Progenitor cell of endocrine pancreas (in vitro differentiated cells): ENCODE data around the gene RPS4Y2. TPM values are rescaled to one million over a fixed set of nuclear protein-coding genes. Genes with fewer than 3 reads are reported as not detected.

Experiments used
- DNase-seq: peaks from one replicate; pipeline ENCODE4 v3.0.0; 2021; ENCODE audit warnings: low spot score; ENCODE audit not compliant: unreplicated experiment
- H3K27ac Mint-ChIP-seq: 2 replicates; pipeline ENCODE4 v1.8.0; 2021; ENCODE audit warnings: mild to moderate bottlenecking, moderate library complexity, mixed read lengths
- H3K27me3 Mint-ChIP-seq: 2 replicates; pipeline ENCODE4 v1.8.0; 2021; ENCODE audit warnings: mixed read lengths
- H3K36me3 Mint-ChIP-seq: 2 replicates; pipeline ENCODE4 v1.8.0; 2022; ENCODE audit warnings: mixed read lengths; ENCODE audit not compliant: insufficient read depth
- H3K4me1 Mint-ChIP-seq: 2 replicates; pipeline ENCODE4 v1.8.0; 2021; ENCODE audit warnings: low read depth, mixed read lengths
- H3K4me3 Mint-ChIP-seq: 2 replicates; pipeline ENCODE4 v1.8.0; 2021; ENCODE audit warnings: low read depth, mild to moderate bottlenecking, moderate library complexity, mixed read lengths
- H3K9me3 Mint-ChIP-seq: 2 replicates; pipeline ENCODE4 v1.8.0; 2021; ENCODE audit warnings: low read depth, mixed read lengths
- total RNA-seq: library from RNA; stranded (reverse); gene quantifications from 2 replicates; pipeline ENCODE4 v1.2.1, GENCODE V29; 2021
- TF ChIP-seq, protein P1 (sequence below): fragments of 200-600 bp; sonication (generic); IDR thresholded peaks from one replicate; pipeline ENCODE4 v1.5.0; 2021; ENCODE audit warnings: antibody characterized with exemption, mild to moderate bottlenecking; ENCODE audit not compliant: unreplicated experiment

The RPS4Y2 gene
- total RNA-seq, 1 donor from 2014 or later: not detected

DNA sequence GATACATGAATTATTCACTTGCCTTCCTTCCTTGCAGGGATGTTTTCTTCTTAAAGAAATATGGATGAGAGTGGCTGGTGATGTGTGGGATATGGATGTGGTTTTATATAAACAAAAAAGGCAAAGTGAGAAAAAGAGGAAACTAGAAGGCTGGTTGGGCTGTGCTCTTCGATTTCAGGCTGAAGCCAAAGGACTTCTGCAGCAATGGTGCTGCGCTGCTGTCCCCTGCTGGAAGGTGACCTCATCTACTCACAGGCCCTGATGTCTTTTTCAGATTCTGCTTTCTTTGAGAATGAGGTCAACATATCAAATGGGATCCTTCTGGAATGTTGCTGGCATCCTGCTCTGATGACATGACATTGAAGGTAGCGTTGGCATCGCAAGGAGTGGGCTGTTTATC lies 15.3 kb upstream of the RPS4Y2 start:
- Mint-ChIP-seq H3K4me3 (no peak overlapping the region), H3K9me3 (no peaks in the 10 kb centered on the region), H3K4me1 (no peaks in the 10 kb centered on the region), H3K27me3 (no peaks in the 10 kb centered on the region), H3K36me3 (no peaks in the 10 kb centered on the region), H3K27ac (no peak overlapping the region)
- DNase-seq: no peak
- TF ChIP-seq, protein P1, sequence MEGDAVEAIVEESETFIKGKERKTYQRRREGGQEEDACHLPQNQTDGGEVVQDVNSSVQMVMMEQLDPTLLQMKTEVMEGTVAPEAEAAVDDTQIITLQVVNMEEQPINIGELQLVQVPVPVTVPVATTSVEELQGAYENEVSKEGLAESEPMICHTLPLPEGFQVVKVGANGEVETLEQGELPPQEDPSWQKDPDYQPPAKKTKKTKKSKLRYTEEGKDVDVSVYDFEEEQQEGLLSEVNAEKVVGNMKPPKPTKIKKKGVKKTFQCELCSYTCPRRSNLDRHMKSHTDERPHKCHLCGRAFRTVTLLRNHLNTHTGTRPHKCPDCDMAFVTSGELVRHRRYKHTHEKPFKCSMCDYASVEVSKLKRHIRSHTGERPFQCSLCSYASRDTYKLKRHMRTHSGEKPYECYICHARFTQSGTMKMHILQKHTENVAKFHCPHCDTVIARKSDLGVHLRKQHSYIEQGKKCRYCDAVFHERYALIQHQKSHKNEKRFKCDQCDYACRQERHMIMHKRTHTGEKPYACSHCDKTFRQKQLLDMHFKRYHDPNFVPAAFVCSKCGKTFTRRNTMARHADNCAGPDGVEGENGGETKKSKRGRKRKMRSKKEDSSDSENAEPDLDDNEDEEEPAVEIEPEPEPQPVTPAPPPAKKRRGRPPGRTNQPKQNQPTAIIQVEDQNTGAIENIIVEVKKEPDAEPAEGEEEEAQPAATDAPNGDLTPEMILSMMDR: no peak

DNA sequence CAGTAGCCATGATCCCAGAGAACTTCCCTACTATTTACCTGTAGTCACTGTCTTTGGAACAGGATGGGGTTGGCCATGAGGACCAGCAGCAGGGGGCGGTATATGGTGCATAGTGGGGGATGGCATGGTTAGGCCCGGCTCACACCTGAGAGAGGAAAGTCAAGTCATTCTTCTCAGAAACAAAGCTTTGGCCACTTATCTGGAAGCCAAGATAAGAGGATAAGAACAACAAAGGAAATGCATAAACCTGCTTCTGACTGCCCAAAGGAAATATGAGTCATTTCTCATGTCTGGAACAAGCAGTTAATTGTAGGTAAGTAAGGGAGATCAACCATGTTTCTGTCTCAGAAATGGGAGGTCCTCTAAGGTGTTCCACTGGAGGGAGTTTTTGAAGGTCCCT lies 10.8 kb upstream of the RPS4Y2 start:
- H3K36me3 Mint-ChIP-seq: no peaks in the 10 kb centered on the region
- DNase-seq: no peak
- no peak overlapping the region for H3K27ac Mint-ChIP-seq
- TF ChIP-seq, protein P1: no peak
- H3K27me3 Mint-ChIP-seq: no peaks in the 10 kb centered on the region
- no peaks in the 10 kb centered on the region for H3K4me1 Mint-ChIP-seq
- no peak overlapping the region for H3K4me3 Mint-ChIP-seq
- no peaks in the 10 kb centered on the region for H3K9me3 Mint-ChIP-seq

DNA sequence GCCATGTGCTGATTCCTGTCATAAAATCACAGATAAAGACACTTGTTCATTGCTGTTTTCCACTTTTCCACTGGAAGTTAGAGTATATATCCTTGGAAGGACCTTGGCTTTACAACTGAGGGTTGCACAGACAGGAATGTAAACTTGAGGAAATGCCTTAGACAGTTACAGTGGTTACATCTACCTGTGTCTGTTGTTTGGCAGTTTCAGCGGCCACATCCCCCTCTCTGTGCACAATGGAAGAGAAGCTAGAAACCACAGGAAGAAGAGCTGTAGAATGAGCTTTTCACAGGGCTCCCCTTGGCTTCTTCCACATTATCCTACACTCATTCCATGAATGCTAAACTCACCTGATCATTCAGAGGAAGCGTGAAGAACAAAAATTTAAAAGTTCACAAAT lies 9.0 kb upstream of the RPS4Y2 start:
- DNase-seq: no peak
- Mint-ChIP-seq H3K27ac (no peak overlapping the region), H3K4me1 (no peaks in the 10 kb centered on the region), H3K27me3 (no peaks in the 10 kb centered on the region), H3K4me3 (no peak overlapping the region), H3K36me3 (no peaks in the 10 kb centered on the region), H3K9me3 (no peaks in the 10 kb centered on the region)
- TF ChIP-seq, protein P1: no peak

DNA sequence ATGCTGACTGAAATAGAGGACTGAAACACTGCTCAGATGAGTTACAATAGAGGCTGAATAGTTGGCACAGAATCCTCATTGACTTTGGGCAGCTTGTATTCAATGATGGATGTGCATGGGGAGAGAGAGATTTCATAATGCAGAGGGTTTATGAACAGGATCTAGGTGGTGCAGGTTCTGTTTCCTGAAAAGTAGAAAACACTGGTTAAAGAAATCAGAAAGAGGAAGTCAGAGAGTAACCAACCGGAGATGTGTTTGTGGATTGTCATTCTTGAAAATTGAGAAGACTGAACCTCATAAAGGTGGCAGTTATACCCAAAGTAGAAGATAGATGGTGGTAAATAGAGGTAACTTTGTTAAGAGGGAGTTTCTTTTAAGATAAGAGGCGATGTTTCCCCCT lies 8.0 kb downstream of the RPS4Y2 start:
- no peak overlapping the region for H3K27ac Mint-ChIP-seq
- H3K4me3 Mint-ChIP-seq: no peak overlapping the region
- no peaks in the 10 kb centered on the region for H3K27me3 Mint-ChIP-seq
- TF ChIP-seq, protein P1: no peak
- H3K9me3 Mint-ChIP-seq: no peaks in the 10 kb centered on the region
- DNase-seq: no peak
- no peaks in the 10 kb centered on the region for H3K36me3 Mint-ChIP-seq
- H3K4me1 Mint-ChIP-seq: no peaks in the 10 kb centered on the region

DNA sequence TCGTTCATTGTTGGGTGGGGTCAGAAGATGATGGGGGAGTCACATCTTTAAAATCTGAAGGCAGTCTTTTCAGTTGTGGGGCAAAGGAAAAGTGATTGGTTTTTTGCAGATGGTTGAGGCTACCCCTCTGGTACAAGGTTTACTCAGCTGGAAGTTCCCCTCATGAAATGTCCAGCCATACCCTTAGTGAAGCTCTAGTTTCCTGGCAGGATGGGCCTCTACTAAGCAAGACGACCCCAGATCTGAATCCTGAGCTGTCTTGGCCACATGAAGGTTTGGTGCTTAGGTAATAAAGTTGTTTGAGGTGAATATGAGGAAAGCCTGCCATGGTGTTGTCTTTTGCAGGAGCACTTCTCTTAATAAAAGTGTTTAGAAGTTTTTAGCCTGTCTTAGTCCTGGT lies 9.2 kb downstream of the RPS4Y2 start:
- H3K4me1 Mint-ChIP-seq: no peaks in the 10 kb centered on the region
- H3K9me3 Mint-ChIP-seq: no peaks in the 10 kb centered on the region
- no peaks in the 10 kb centered on the region for H3K27me3 Mint-ChIP-seq
- no peaks in the 10 kb centered on the region for H3K36me3 Mint-ChIP-seq
- no peak for DNase-seq
- TF ChIP-seq, protein P1: no peak
- H3K4me3 Mint-ChIP-seq: no peak overlapping the region
- H3K27ac Mint-ChIP-seq: no peak overlapping the region
